H1 (cell line): ENCODE data around the gene TAF12. TPM values are rescaled to one million over a fixed set of nuclear protein-coding genes. Genes with fewer than 3 reads are reported as not detected.

Experiments
- CTCF ChIA-PET: fragments of 300-600 bp; sonication (Branson Sonifier 250); formaldehyde crosslinking; loops from one replicate; lab custom pipeline; 2021; ENCODE audit not compliant: partially characterized antibody; lab: Charles Lee
- POLR2A ChIA-PET: fragments of 300-600 bp; sonication (Branson Sonifier 250); formaldehyde crosslinking; loops from one replicate; lab custom pipeline; 2021; ENCODE audit warnings: inconsistent platforms; ENCODE audit not compliant: partially characterized antibody; lab: Charles Lee
- DNase-seq, 2 experiments: peaks; one replicate each; pipeline versions ENCODE4 v3.0.0 to v3.0.0-alpha.2; 2010 to 2022; ENCODE audit warnings: low spot score in 2 of 2, low read depth in 1 of 2, mixed read lengths in 1 of 2
- FAIRE-seq: peaks from 2 replicates; lab custom pipeline; 2011; peaks lifted over from hg19 to GRCh38; lab: Jason Lieb, UNC
- H2AFZ ChIP-seq: 2 replicates; pipeline ENCODE4 v1.8.1; 2012; ENCODE audit warnings: low read length, inconsistent platforms
- H2AK5ac ChIP-seq: 2 replicates; pipeline ENCODE4 v1.6.1; 2013; ENCODE audit warnings: low read depth, low read length
- H2BK120ac ChIP-seq: replicated peaks from 2 replicates; pipeline ENCODE3; 2013; ENCODE audit warnings: low read depth, low read length, inconsistent platforms
- H2BK12ac ChIP-seq: 2 replicates; pipeline ENCODE4 v1.6.1; 2013; ENCODE audit warnings: low read depth, low read length
- H2BK15ac ChIP-seq: 2 replicates; pipeline ENCODE4 v1.6.1; 2013; ENCODE audit warnings: low read length
- H2BK20ac ChIP-seq: 2 replicates; pipeline ENCODE4 v1.6.1; 2013; ENCODE audit warnings: low read length
- H2BK5ac ChIP-seq: 2 replicates; pipeline ENCODE4 v1.6.1; 2013; ENCODE audit warnings: low read depth, low read length
- H3K14ac ChIP-seq: 2 replicates; pipeline ENCODE4 v1.6.1; 2013; ENCODE audit warnings: inconsistent platforms; ENCODE audit not compliant: insufficient read length
- H3K18ac ChIP-seq: 2 replicates; pipeline ENCODE4 v1.6.1; 2013; ENCODE audit warnings: low read length; ENCODE audit errors: extremely low read depth
- H3K23ac ChIP-seq: 2 replicates; pipeline ENCODE4 v1.6.1; 2013; ENCODE audit warnings: inconsistent platforms; ENCODE audit not compliant: insufficient read length
- H3K23me2 ChIP-seq: 2 replicates; pipeline ENCODE4 v1.6.1; 2013; ENCODE audit warnings: low read depth, low read length
- H3K27ac ChIP-seq: 2 replicates; pipeline ENCODE4 v1.6.1; 2011; ENCODE audit warnings: low read depth, low read length, inconsistent platforms
- H3K27me3 ChIP-seq, 4 experiments: replicated peaks in 1 of 4; 1 replicate in 1 of 4; 2 replicates in 3 of 4; pipeline versions ENCODE4 v1.6.1 to v1.8.1; 2011 to 2013; ENCODE audit warnings: low read length in 3 of 4, mild to moderate bottlenecking in 3 of 4, inconsistent platforms in 2 of 4, mixed read lengths in 2 of 4, moderate library complexity in 1 of 4; ENCODE audit not compliant: control insufficient read depth in 3 of 4, insufficient read depth in 3 of 4; ENCODE audit errors: extremely low read depth in 1 of 4
- H3K36me3 ChIP-seq, 4 experiments: 2 replicates each; pipeline versions ENCODE4 v1.6.1 to v1.8.1; 2011 to 2013; ENCODE audit warnings: mild to moderate bottlenecking in 4 of 4, low read length in 3 of 4, moderate library complexity in 2 of 4, control low read depth in 1 of 4, inconsistent platforms in 1 of 4; ENCODE audit not compliant: insufficient read depth in 4 of 4, control insufficient read depth in 2 of 4
- H3K4ac ChIP-seq: replicated peaks from 2 replicates; pipeline ENCODE3; 2013; ENCODE audit warnings: low read length, low read depth, mixed read lengths, inconsistent platforms; ENCODE audit not compliant: insufficient read length
- H3K4me1 ChIP-seq, 4 experiments: replicated peaks in 1 of 4; 1 replicate in 1 of 4; 2 replicates in 3 of 4; pipeline versions ENCODE4 v1.6.1 to v1.8.1; 2011 to 2013; ENCODE audit warnings: low read length in 3 of 4, inconsistent platforms in 2 of 4, mixed read lengths in 1 of 4; ENCODE audit not compliant: insufficient read depth in 4 of 4, control insufficient read depth in 3 of 4
- H3K4me2 ChIP-seq, 2 experiments: 2 replicates each; pipeline versions ENCODE4 v1.6.1 to v1.8.1; 2011 to 2013; ENCODE audit warnings: low read depth in 2 of 2, low read length in 2 of 2, control low read depth in 1 of 2, inconsistent platforms in 1 of 2, mild to moderate bottlenecking in 1 of 2; ENCODE audit not compliant: insufficient read depth in 1 of 2
- H3K4me3 ChIP-seq, 4 experiments: fragments of 200-600, 300-600 bp in 1 of 4; sonication (generic), shearing (Covaris generic), sonication (Bioruptor Twin) in 1 of 4; 2 replicates each; pipeline versions ENCODE4 v1.5.1 to v1.8.1; 2011 to 2016; ENCODE audit warnings: low read length in 4 of 4, low read depth in 3 of 4, control low read depth in 2 of 4, inconsistent platforms in 2 of 4, mild to moderate bottlenecking in 2 of 4, mixed read lengths in 1 of 4, moderate library complexity in 1 of 4; ENCODE audit not compliant: insufficient read depth in 2 of 4; ENCODE audit errors: extremely low read depth in 1 of 4
- H3K56ac ChIP-seq: replicated peaks from 2 replicates; pipeline ENCODE3; 2013; ENCODE audit warnings: low read depth, mild to moderate bottlenecking, mixed read lengths, low read length, inconsistent platforms; ENCODE audit not compliant: insufficient read length
- H3K79me1 ChIP-seq: 2 replicates; pipeline ENCODE4 v1.6.1; 2013; ENCODE audit warnings: low read depth, low read length, control low read depth
- H3K79me2 ChIP-seq, 2 experiments: 2 replicates each; pipeline versions ENCODE4 v1.6.1 to v1.8.1; 2012 to 2013; ENCODE audit warnings: low read length in 2 of 2, mild to moderate bottlenecking in 2 of 2, inconsistent platforms in 1 of 2; ENCODE audit not compliant: insufficient read depth in 2 of 2, control insufficient read depth in 1 of 2
- H3K9ac ChIP-seq, 4 experiments: replicated peaks in 1 of 4; 1 replicate in 1 of 4; 2 replicates in 3 of 4; pipeline versions ENCODE4 v1.6.1 to v1.8.1; 2011 to 2013; ENCODE audit warnings: low read depth in 3 of 4, low read length in 3 of 4, control low read depth in 2 of 4, mild to moderate bottlenecking in 2 of 4, moderate library complexity in 2 of 4, inconsistent platforms in 1 of 4; ENCODE audit errors: extremely low read depth in 1 of 4
- H3K9me3 ChIP-seq, 2 experiments: 2 replicates each; pipeline versions ENCODE4 v1.6.1 to v1.8.1; 2012 to 2013; ENCODE audit warnings: mild to moderate bottlenecking in 2 of 2, moderate library complexity in 2 of 2, control low read depth in 1 of 2, inconsistent platforms in 1 of 2, low read depth in 1 of 2, low read length in 1 of 2, mixed read lengths in 1 of 2; ENCODE audit not compliant: insufficient read depth in 2 of 2
- H4K20me1 ChIP-seq, 2 experiments: replicated peaks in 1 of 2; 2 replicates each; pipeline versions ENCODE3 to v1.8.1; 2011 to 2013; ENCODE audit warnings: inconsistent platforms in 2 of 2, low read length in 2 of 2, mild to moderate bottlenecking in 1 of 2; ENCODE audit not compliant: insufficient read depth in 2 of 2, control insufficient read depth in 1 of 2
- H4K5ac ChIP-seq: 2 replicates; pipeline ENCODE4 v1.6.1; 2013; ENCODE audit warnings: low read length, low read depth, mixed read lengths, inconsistent platforms; ENCODE audit not compliant: insufficient read length
- H4K8ac ChIP-seq: 2 replicates; pipeline ENCODE4 v1.8.0; 2013; ENCODE audit warnings: mild to moderate bottlenecking, moderate library complexity, low read length, inconsistent platforms; ENCODE audit not compliant: insufficient read depth; ENCODE audit errors: extremely low read depth
- H4K91ac ChIP-seq: replicated peaks from 2 replicates; pipeline ENCODE3; 2013; ENCODE audit warnings: low read length, mixed read lengths, inconsistent platforms; ENCODE audit not compliant: insufficient read length
- BRCA1 ChIP-seq: IDR thresholded peaks from 2 replicates; pipeline ENCODE4 v1.6.1; 2012; ENCODE audit warnings: low read depth, low read length, improper control_type of control experiment
- CHD2 ChIP-seq: IDR thresholded peaks from 2 replicates; pipeline ENCODE4 v1.6.1; 2012; ENCODE audit warnings: low read length, improper control_type of control experiment
- HDAC2 ChIP-seq, 2 experiments: fragments of 300-600 bp in 1 of 2; sonication (generic) in 1 of 2; IDR thresholded peaks; 2 replicates each; pipeline ENCODE4 v1.6.1; 2011 to 2012; ENCODE audit warnings: low read depth in 2 of 2, low read length in 2 of 2, mild to moderate bottlenecking in 2 of 2, moderate library complexity in 2 of 2, borderline replicate concordance in 1 of 2, inconsistent platforms in 1 of 2
- HDAC6 ChIP-seq: IDR thresholded peaks from one replicate; pipeline ENCODE4 v1.7.1; 2012; ENCODE audit warnings: low read depth, mild to moderate bottlenecking, inconsistent platforms, low read length, moderate library complexity
- JUN ChIP-seq: IDR thresholded peaks from 2 replicates; pipeline ENCODE4 v1.6.1; 2011; ENCODE audit warnings: low read depth, mild to moderate bottlenecking, improper control_type of control experiment, low read length
- NANOG ChIP-seq: IDR thresholded peaks from 2 replicates; pipeline ENCODE4 v1.6.1; 2011; ENCODE audit warnings: low read length, low read depth, mild to moderate bottlenecking, inconsistent platforms; ENCODE audit not compliant: insufficient read depth, poor library complexity, severe bottlenecking
- NRF1 ChIP-seq: IDR thresholded peaks from 2 replicates; pipeline ENCODE4 v1.6.1; 2011; ENCODE audit warnings: mild to moderate bottlenecking, low read depth, low read length, improper control_type of control experiment
- POLR2A ChIP-seq, 2 experiments: IDR thresholded peaks; 1 replicate in 1 of 2; 2 replicates in 1 of 2; pipeline ENCODE4 v1.6.1; 2011; ENCODE audit warnings: low read depth in 2 of 2, low read length in 2 of 2, mild to moderate bottlenecking in 2 of 2; ENCODE audit errors: control extremely low read depth in 1 of 2
- POU5F1 ChIP-seq: IDR thresholded peaks from 2 replicates; pipeline ENCODE4 v1.6.1; 2011; ENCODE audit warnings: low read depth, mild to moderate bottlenecking, low read length, moderate library complexity
- SIX5 ChIP-seq: IDR thresholded peaks from 2 replicates; pipeline ENCODE4 v1.6.1; 2011; ENCODE audit warnings: mild to moderate bottlenecking, low read depth, low read length
- SP1 ChIP-seq: IDR thresholded peaks from 2 replicates; pipeline ENCODE4 v1.6.1; 2011; ENCODE audit warnings: low read depth, low read length
- WGBS, 2 experiments: shearing (Covaris generic) in 1 of 2; methylation state at CpG; one replicate each; pipeline versions ENCODE4 v1.1.6 to v1.1.7; 2013 to 2015; ENCODE audit warnings: low lambda C conversion rate in 2 of 2, mixed read lengths in 2 of 2, inconsistent platforms in 1 of 2, low coverage in 1 of 2, missing lambda C conversion rate in 1 of 2; ENCODE audit not compliant: insufficient replicate concordance in 2 of 2, insufficient coverage in 1 of 2, insufficient read length in 1 of 2; ENCODE audit errors: extremely low coverage in 1 of 2, missing lambda C conversion rate in 1 of 2; 5-methylcytosine and 5-hydroxymethylcytosine counted together
- polyA plus RNA-seq, 7 experiments: library from polyadenylated mRNA; depleted of rRNA in 3 of 7; stranded (reverse) in 5 of 7; unstranded in 2 of 7; fragments of >200 nt in 5 of 7; fragments of 200-250 nt in 2 of 7; gene quantifications; 1 replicate in 5 of 7; 2 replicates in 1 of 7; 4 replicates in 1 of 7; pipeline versions ENCODE4 v1.2.1 to v1.2.3, GENCODE V29; 2011 to 2013; ENCODE audit warnings: missing spikeins in 2 of 7, mixed read lengths in 2 of 7
- total RNA-seq: library from RNA; stranded (reverse); fragmentation: NEBNext Ultra II Directional; extraction: Animal tissue kit (Norgen Biotek cat#: 25700); gene quantifications from 2 replicates; pipeline ENCODE4 v1.2.1, GENCODE V29; 2021
- TF ChIP-seq, protein P1 (sequence below), 3 experiments: IDR thresholded peaks; 1 replicate in 2 of 3; 2 replicates in 1 of 3; pipeline versions ENCODE4 v1.5.1 to v1.6.1; 2011; ENCODE audit warnings: low read length in 3 of 3, mild to moderate bottlenecking in 3 of 3, inconsistent platforms in 2 of 3, low read depth in 1 of 3, moderate library complexity in 1 of 3; ENCODE audit not compliant: insufficient read depth in 1 of 3; ENCODE audit errors: control extremely low read depth in 1 of 3

Gene TAF12
- total and polyA plus RNA-seq, 2 of the 8 experiments (the other 6 are each of a cell fraction or from before 2014, with no cell fraction given), result 25.1 to 27.2 TPM

- Histone ChIP-seq H3K4me3 (no peak overlapping the region), H3K23ac (no peak overlapping the region), H3K27me3 (no peaks in the 10 kb centered on the region), H3K4ac (no peak overlapping the region), H2BK20ac (0 out of 2 replicates have a peak overlapping the region, but pooled peaks have one; percentile 53), H3K4me2 (no peak overlapping the region), H4K20me1 (no peaks in the 10 kb centered on the region), H3K9ac (no peak overlapping the region), H3K9me3 (no peaks in the 10 kb centered on the region), H3K14ac (no peak overlapping the region), H2AFZ (no peak overlapping the region)
- CTCF ChIA-PET, result interaction anchor here (0.7 to 5.1 kb wide), 5 partner anchors 9 to 297 kb away, joined by 3 to 31 read pairs (median 3); partner anchors contain the start of gene YTHDF2
- 79% methylated on average over 3 of the region's 3 CpGs; no CpG with 5 or more reads in 1 of the 2 experiments for WGBS, 2 experiments
- TF ChIP-seq CHD2 (no peak), HDAC2 (IDR thresholded peaks at IDR 0.05; ENCODE audit: borderline replicate concordance in 1 of 2, low read depth in 2 of 2, low read length in 2 of 2) (no peak), POLR2A (IDR thresholded peaks at IDR 0.05; ENCODE audit: control extremely low read depth in 1 of 2, low read depth in 2 of 2, low read length in 2 of 2) (no peak), POU5F1 (no peak), BRCA1 (no peak), SIX5 (no peak), HDAC6 (no peak), SP1 (no peak), NANOG (no peak), JUN (no peak), NRF1 (no peak)
- TF ChIP-seq, protein P1, sequence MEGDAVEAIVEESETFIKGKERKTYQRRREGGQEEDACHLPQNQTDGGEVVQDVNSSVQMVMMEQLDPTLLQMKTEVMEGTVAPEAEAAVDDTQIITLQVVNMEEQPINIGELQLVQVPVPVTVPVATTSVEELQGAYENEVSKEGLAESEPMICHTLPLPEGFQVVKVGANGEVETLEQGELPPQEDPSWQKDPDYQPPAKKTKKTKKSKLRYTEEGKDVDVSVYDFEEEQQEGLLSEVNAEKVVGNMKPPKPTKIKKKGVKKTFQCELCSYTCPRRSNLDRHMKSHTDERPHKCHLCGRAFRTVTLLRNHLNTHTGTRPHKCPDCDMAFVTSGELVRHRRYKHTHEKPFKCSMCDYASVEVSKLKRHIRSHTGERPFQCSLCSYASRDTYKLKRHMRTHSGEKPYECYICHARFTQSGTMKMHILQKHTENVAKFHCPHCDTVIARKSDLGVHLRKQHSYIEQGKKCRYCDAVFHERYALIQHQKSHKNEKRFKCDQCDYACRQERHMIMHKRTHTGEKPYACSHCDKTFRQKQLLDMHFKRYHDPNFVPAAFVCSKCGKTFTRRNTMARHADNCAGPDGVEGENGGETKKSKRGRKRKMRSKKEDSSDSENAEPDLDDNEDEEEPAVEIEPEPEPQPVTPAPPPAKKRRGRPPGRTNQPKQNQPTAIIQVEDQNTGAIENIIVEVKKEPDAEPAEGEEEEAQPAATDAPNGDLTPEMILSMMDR (IDR thresholded peaks at IDR 0.05; ENCODE audit: control extremely low read depth in 1 of 3, insufficient read depth in 1 of 3, low read depth in 1 of 3, low read length in 3 of 3), result no peak
- TF ChIP-seq, all 59 proteins: peak for 0
- Histone ChIP-seq H3K79me1 (no peaks in the 10 kb centered on the region), H3K23me2 (peaks cover 6% of the 10 kb centered on the region), H4K5ac (no peak overlapping the region), H3K79me2 (peaks cover 0 to 7% of the 10 kb centered on the region in 2 experiments; a peak in 2 of 4 replicates), H3K56ac (no peak overlapping the region), H3K4me1 (peaks cover 0 to 5% (median 4%) of the 10 kb centered on the region in 4 experiments; a peak in 4 of 7 replicates), H3K36me3 (no peaks in the 10 kb centered on the region), H2BK15ac (peak overlapping the region; percentile 0; the same call in 1 of the 2 replicates), H2AK5ac (peak overlapping the region; percentile 26; the same call in 1 of the 2 replicates), H2BK120ac (no peak overlapping the region), H4K8ac (no peak overlapping the region), H2BK12ac (no peak overlapping the region), H2BK5ac (no peak overlapping the region), H4K91ac (no peak overlapping the region), H3K18ac (no peak overlapping the region), H3K27ac (no peak overlapping the region)
- DNase-seq (no peak), FAIRE-seq (no peak)
- POLR2A ChIA-PET, result interaction anchor here (0.6 to 9.3 kb wide), 11 partner anchors 8 to 1433 kb away, joined by 3 to 132 read pairs (median 7); partner anchors contain the start of genes GMEB1, PHACTR4, RCC1 and YTHDF2
Measured at GRCh38 chr1:28644494-28644893, 1.6 kb upstream of the TAF12 start.
